Peyer's patch (tissue), 4 donors: Measurements from ENCODE around the gene SYT9. TPM values are rescaled to one million over a fixed set of nuclear protein-coding genes. Genes with fewer than 3 reads are reported as not detected.

ENCODE experiments used
- DNase-seq, 3 donors: peaks; one replicate each; pipeline ENCODE4 v3.0.0-alpha.2; 2017 to 2019
- H3K27ac ChIP-seq, 4 donors: fragments of 200-600 bp; sonication (generic); one replicate each; pipeline ENCODE4 v1.5.1; 2016 to 2019
- H3K27me3 ChIP-seq, 2 donors: fragments of 200-600 bp; sonication (generic); one replicate each; pipeline ENCODE4 v1.5.1; 2019
- H3K36me3 ChIP-seq, 3 donors: fragments of 200-600 bp; sonication (generic); one replicate each; pipeline ENCODE4 v1.5.1; 2016 to 2019
- H3K4me1 ChIP-seq, 4 donors: fragments of 200-600 bp; sonication (generic); one replicate each; pipeline ENCODE4 v1.5.1; 2016 to 2019
- H3K4me3 ChIP-seq, 4 donors: fragments of 200-600 bp; sonication (generic); 1 replicate in 3 of 4; 2 replicates in 1 of 4; pipeline ENCODE4 v1.5.1; 2016 to 2019; ENCODE audit warnings: mild to moderate bottlenecking in 1 of 4
- H3K9me3 ChIP-seq, 4 donors: fragments of 200-600 bp; sonication (generic); one replicate each; pipeline ENCODE4 v1.5.1; 2016 to 2019; ENCODE audit warnings: mild to moderate bottlenecking in 1 of 4
- POLR2A ChIP-seq, 2 donors: fragments of 450-650 bp; IDR thresholded peaks; one replicate each; pipeline ENCODE4 v1.5.1; 2017; ENCODE audit warnings: antibody characterized with exemption in 2 of 2, mild to moderate bottlenecking in 2 of 2, moderate library complexity in 2 of 2
- total RNA-seq, 4 donors: library from RNA; depleted of rRNA; stranded (reverse); fragments of >200 nt; gene quantifications; one replicate each; pipeline ENCODE4 v1.1.0, GENCODE V29; 2016
- TF ChIP-seq, protein P1 (sequence below), 6 experiments: fragments of 450-650 bp in 4 of 6; fragments of 200-600 bp in 2 of 6; sonication (generic) in 1 of 6; IDR thresholded peaks; one replicate each; pipeline ENCODE4 v1.5.1; 2017 to 2019; ENCODE audit warnings: antibody characterized with exemption in 6 of 6, mild to moderate bottlenecking in 3 of 6, moderate library complexity in 1 of 6

The SYT9 gene
- total RNA-seq, 4 donors from 2014 or later, result not detected

DNA sequence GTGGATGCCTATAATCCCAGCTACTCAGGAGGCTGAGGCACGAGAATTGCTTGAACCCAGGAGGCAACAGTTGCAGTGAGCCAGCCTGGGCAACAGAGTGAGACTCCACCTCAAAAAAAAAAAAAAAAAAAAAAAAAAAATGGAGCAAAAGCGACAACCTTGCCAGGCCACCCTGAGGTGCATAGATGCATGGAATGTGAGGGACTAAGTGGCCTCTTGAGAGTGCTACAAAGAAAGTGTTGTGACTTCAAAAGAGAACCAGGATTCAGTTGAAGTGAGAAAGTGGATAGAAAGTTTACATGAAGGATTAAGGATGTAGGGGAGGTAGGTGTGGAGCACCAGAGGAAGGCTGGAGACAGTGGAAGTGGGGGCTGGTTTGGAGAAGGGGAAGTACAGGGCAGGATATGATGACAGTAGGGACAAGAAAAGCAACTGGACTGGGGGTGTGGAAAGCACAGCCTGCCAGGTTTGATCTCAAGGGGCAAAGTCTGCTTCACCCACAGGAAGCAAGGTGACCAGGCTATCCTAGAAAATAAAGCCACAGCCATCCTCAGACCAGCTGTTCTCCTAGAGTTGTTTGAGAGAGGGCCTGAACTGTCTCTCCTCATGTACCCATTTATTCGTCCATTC, 197.6 kb downstream of the SYT9 start:
- Histone ChIP-seq H3K9me3 (no peaks in the 10 kb centered on the region), H3K36me3 (no peaks in the 10 kb centered on the region), H3K4me3 (no peak overlapping the region), H3K4me1 (no peaks in the 10 kb centered on the region), H3K27me3 (no peaks in the 10 kb centered on the region), H3K27ac (no peak overlapping the region)
- DNase-seq, result no peak
- no peak for TF ChIP-seq POLR2A (IDR thresholded peaks at IDR 0.05)
- TF ChIP-seq, protein P1, sequence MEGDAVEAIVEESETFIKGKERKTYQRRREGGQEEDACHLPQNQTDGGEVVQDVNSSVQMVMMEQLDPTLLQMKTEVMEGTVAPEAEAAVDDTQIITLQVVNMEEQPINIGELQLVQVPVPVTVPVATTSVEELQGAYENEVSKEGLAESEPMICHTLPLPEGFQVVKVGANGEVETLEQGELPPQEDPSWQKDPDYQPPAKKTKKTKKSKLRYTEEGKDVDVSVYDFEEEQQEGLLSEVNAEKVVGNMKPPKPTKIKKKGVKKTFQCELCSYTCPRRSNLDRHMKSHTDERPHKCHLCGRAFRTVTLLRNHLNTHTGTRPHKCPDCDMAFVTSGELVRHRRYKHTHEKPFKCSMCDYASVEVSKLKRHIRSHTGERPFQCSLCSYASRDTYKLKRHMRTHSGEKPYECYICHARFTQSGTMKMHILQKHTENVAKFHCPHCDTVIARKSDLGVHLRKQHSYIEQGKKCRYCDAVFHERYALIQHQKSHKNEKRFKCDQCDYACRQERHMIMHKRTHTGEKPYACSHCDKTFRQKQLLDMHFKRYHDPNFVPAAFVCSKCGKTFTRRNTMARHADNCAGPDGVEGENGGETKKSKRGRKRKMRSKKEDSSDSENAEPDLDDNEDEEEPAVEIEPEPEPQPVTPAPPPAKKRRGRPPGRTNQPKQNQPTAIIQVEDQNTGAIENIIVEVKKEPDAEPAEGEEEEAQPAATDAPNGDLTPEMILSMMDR (IDR thresholded peaks at IDR 0.05), result no peak

DNA sequence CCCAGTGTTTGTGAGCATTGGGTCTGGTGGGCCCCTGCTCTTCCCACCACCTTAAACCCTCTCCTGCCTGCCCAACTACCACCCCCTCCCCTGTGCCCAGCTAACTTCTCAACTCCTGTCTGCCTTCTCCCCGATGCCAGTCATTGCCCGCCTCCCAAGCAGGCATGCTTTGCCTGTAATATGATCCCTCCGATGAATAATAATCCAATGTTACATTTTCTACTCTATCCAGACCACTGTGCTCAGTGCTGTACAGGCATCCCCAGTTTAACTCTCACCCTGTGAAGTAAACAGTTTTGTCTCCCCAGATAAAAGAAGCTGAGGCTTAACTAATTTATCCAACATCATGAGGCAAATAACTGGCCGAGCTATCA, 198.1 kb downstream of the SYT9 start:
- Histone ChIP-seq H3K27ac (no peak overlapping the region), H3K36me3 (no peaks in the 10 kb centered on the region), H3K4me3 (no peak overlapping the region), H3K4me1 (no peaks in the 10 kb centered on the region), H3K27me3 (no peaks in the 10 kb centered on the region), H3K9me3 (no peaks in the 10 kb centered on the region)
- no peak for TF ChIP-seq POLR2A (IDR thresholded peaks at IDR 0.05)
- TF ChIP-seq, protein P1 (IDR thresholded peaks at IDR 0.05), result no peak
- DNase-seq, result no peak

DNA sequence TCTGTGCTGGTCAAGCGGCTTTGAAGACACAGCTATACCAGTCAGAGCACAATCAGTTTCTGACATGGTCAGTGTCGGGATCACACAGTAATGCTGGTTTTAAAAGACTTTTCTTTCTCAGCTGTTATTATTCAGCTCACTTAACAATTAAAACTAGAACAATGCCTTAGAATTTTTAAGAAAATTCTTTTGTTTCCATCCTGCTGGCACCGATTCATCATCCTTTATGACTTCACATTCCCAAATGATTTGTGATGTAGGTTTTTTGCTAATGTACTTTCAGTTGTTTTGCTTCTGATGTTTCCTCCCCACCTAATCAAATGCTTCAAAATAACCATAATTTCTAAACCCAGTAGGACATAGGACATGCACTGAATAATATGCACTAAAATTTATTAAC, 199.1 kb downstream of the SYT9 start:
- TF ChIP-seq, protein P1 (IDR thresholded peaks at IDR 0.05), result no peak
- TF ChIP-seq POLR2A (IDR thresholded peaks at IDR 0.05), result no peak
- H3K36me3 ChIP-seq, result no peaks in the 10 kb centered on the region
- no peaks in the 10 kb centered on the region for H3K27me3 ChIP-seq
- H3K4me1 ChIP-seq, result no peaks in the 10 kb centered on the region
- H3K27ac ChIP-seq, result no peak overlapping the region
- no peak overlapping the region for H3K4me3 ChIP-seq
- no peaks in the 10 kb centered on the region for H3K9me3 ChIP-seq
- DNase-seq, result no peak

DNA sequence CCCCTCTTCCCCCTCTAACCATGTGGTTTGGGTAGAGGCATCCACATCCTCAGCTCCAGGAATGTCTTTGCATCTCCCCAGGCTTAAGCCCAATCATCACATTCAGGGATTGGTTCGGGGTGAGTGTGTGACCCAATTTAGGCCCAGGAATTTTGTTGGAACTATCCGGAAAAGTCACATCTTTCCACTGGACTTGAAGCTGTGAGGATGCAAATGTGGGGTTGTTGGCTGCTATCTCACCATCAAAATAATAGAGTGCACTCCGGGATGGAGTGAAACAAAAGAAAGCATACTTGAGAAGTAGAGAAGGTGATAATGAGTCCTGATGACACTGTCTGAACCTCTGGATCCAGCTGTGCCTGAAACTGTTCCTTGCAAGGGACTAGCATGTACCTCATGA, 199.8 kb downstream of the SYT9 start:
- no peaks in the 10 kb centered on the region for H3K36me3 ChIP-seq
- H3K27me3 ChIP-seq, result no peaks in the 10 kb centered on the region
- H3K27ac ChIP-seq, result no peak overlapping the region
- no peaks in the 10 kb centered on the region for H3K4me1 ChIP-seq
- no peaks in the 10 kb centered on the region for H3K9me3 ChIP-seq
- DNase-seq, result no peak
- no peak overlapping the region for H3K4me3 ChIP-seq
- TF ChIP-seq, protein P1 (IDR thresholded peaks at IDR 0.05), result no peak
- TF ChIP-seq POLR2A (IDR thresholded peaks at IDR 0.05), result no peak

DNA sequence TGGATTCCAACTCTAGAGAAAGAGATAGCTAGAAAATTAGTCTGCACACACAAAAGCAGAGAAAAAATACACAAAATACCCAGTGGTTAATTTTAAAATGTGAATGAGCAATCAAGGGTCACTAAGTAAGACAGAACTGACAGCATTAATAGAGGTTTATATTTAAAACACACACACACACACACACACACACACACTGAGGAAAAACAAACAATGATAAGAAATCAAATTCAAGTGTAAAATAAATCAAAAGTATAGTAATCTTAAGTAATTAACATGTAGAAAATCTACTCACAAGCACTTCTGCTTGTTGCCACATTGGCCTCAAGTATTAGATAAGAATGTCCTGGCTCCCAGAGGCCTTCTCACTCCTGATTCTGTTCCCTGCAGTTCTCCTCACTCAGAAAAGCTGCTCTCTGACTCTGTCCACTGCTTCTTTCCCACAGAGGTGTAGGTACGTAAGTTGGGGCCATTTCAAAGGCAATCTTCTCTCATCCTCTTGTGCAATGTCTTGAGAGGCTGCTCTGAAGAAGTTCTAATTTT, 200.3 kb downstream of the SYT9 start:
- H3K4me3 ChIP-seq, result no peak overlapping the region
- TF ChIP-seq POLR2A (IDR thresholded peaks at IDR 0.05), result no peak
- TF ChIP-seq, protein P1 (IDR thresholded peaks at IDR 0.05), result no peak

More for the DNA sequence above, 200.3 kb downstream of the SYT9 start:
- Histone ChIP-seq H3K4me1 (no peaks in the 10 kb centered on the region), H3K9me3 (no peaks in the 10 kb centered on the region), H3K27me3 (no peaks in the 10 kb centered on the region), H3K27ac (no peak overlapping the region), H3K36me3 (no peaks in the 10 kb centered on the region)
- DNase-seq, result no peak
